HG02885 (cell line): ENCODE results near the gene DNAJC27.

Experiments used
- ATAC-seq: cut with Tn5 transposase; IDR thresholded peaks from one replicate; pipeline ENCODE4 v1.9.1; 2021; ENCODE audit warnings: mild to moderate bottlenecking; ENCODE audit not compliant: unreplicated experiment, poor library complexity

Gene DNAJC27

GRCh38 chr2:24926602-24927252 is 45.0 kb downstream of the DNAJC27 start:
- no peak for ATAC-seq

GRCh38 chr2:24926220-24926601 is 45.5 kb downstream of the DNAJC27 start:
- no peak for ATAC-seq

- ATAC-seq = no peak
Measured at GRCh38 chr2:24925815-24926214, 45.9 kb downstream of the DNAJC27 start.

GRCh38 chr2:24924732-24925131 is 47.0 kb downstream of the DNAJC27 start:
- ATAC-seq = no peak

GRCh38 chr2:24924266-24924665 is 47.5 kb downstream of the DNAJC27 start:
- no peak for ATAC-seq

- ATAC-seq = no peak
Measured at GRCh38 chr2:24923106-24923505, 48.6 kb downstream of the DNAJC27 start.

- ATAC-seq = no peak
Measured at GRCh38 chr2:24922556-24922955, 49.2 kb downstream of the DNAJC27 start.

GRCh38 chr2:24920809-24921441 is 50.8 kb downstream of the DNAJC27 start:
- no peak for ATAC-seq

- peak; percentile 55 for ATAC-seq
Measured at GRCh38 chr2:24920098-24920808, 51.5 kb downstream of the DNAJC27 start, which contains the start of gene ADCY3. Gene ADCY3, minus strand, starts transcription at chr2:24920237. Its CDS starts 1,250 bp downstream, at chr2:24918987.

GRCh38 chr2:24919506-24920097 is 52.2 kb downstream of the DNAJC27 start:
- ATAC-seq = peak; percentile 11

- no peak for ATAC-seq
Measured at GRCh38 chr2:24919037-24919505, 52.7 kb downstream of the DNAJC27 start.

GRCh38 chr2:24918326-24919036 is 53.3 kb downstream of the DNAJC27 start:
- ATAC-seq = no peak

GRCh38 chr2:24917731-24918325 is 53.9 kb downstream of the DNAJC27 start:
- no peak for ATAC-seq

GRCh38 chr2:24917086-24917485 is 54.7 kb downstream of the DNAJC27 start:
- peak; percentile 53 for ATAC-seq

- no peak for ATAC-seq
Measured at GRCh38 chr2:24915796-24916195, 56.0 kb downstream of the DNAJC27 start.

GRCh38 chr2:24915175-24915574 is 56.6 kb downstream of the DNAJC27 start:
- no peak for ATAC-seq

- no peak for ATAC-seq
Measured at GRCh38 chr2:24914713-24915112, 57.0 kb downstream of the DNAJC27 start.

- ATAC-seq = no peak
Measured at GRCh38 chr2:24913911-24914310, 57.8 kb downstream of the DNAJC27 start.

GRCh38 chr2:24912986-24913385 is 58.8 kb downstream of the DNAJC27 start:
- ATAC-seq = no peak

GRCh38 chr2:24912523-24912922 is 59.2 kb downstream of the DNAJC27 start:
- no peak for ATAC-seq
